Skeletal muscle tissue (tissue), 4 donors: ENCODE results near the gene WNT7B. TPM values are rescaled to one million over a fixed set of nuclear protein-coding genes. Genes with fewer than 3 reads are reported as not detected.

Source experiments
- H3K27ac ChIP-seq: one replicate; pipeline ENCODE4 v1.7.0; 2013; ENCODE audit warnings: mild to moderate bottlenecking, low read depth, low read length, inconsistent platforms
- H3K27me3 ChIP-seq, 3 donors: one replicate each; pipeline ENCODE4 v1.7.0; 2013; ENCODE audit warnings: low read length in 3 of 3; ENCODE audit not compliant: control insufficient read depth in 3 of 3, insufficient read depth in 3 of 3
- H3K36me3 ChIP-seq, 3 donors: one replicate each; pipeline ENCODE4 v1.7.0; 2013; ENCODE audit warnings: low read length in 3 of 3; ENCODE audit not compliant: control insufficient read depth in 3 of 3, insufficient read depth in 3 of 3
- H3K4me1 ChIP-seq, 3 donors: one replicate each; pipeline ENCODE4 v1.7.0; 2013; ENCODE audit warnings: low read length in 3 of 3, mild to moderate bottlenecking in 3 of 3; ENCODE audit not compliant: control insufficient read depth in 3 of 3, insufficient read depth in 3 of 3
- H3K4me3 ChIP-seq, 3 donors: one replicate each; pipeline ENCODE4 v1.7.0; 2013; ENCODE audit warnings: low read length in 3 of 3
- H3K9ac ChIP-seq, 3 donors: one replicate each; pipeline ENCODE4 v1.7.0; 2013; ENCODE audit warnings: low read length in 3 of 3, mild to moderate bottlenecking in 3 of 3, moderate library complexity in 2 of 3, low read depth in 1 of 3
- H3K9me3 ChIP-seq, 3 donors: one replicate each; pipeline ENCODE4 v1.7.0; 2013; ENCODE audit warnings: low read length in 3 of 3; ENCODE audit not compliant: control insufficient read depth in 3 of 3
- total RNA-seq: library from RNA; depleted of rRNA; stranded (reverse); fragments of >200 nt; gene quantifications from one replicate; pipeline ENCODE4 v1.2.3, GENCODE V29; 2014
- donor health status: Osteomylitis.

WNT7B gene
- total RNA-seq, 1 donor from 2014 or later: not detected

GRCh38 chr22:45915151-45915550 is 61.8 kb downstream of the WNT7B start:
- H3K27ac ChIP-seq: no peak overlapping the region
- peaks cover 6 to 15% (median 9%) of the 10 kb centered on the region in 3 donors for H3K4me1 ChIP-seq
- no peak overlapping the region for H3K9ac ChIP-seq
- no peaks in the 10 kb centered on the region for H3K9me3 ChIP-seq
- H3K36me3 ChIP-seq: no peaks in the 10 kb centered on the region
- peaks cover 0 to 42% (median 28%) of the 10 kb centered on the region in 3 donors for H3K27me3 ChIP-seq
- H3K4me3 ChIP-seq: no peak overlapping the region

GRCh38 chr22:45914309-45914708 is 62.7 kb downstream of the WNT7B start:
- no peak overlapping the region for H3K9ac ChIP-seq
- H3K4me3 ChIP-seq: no peak overlapping the region
- no peaks in the 10 kb centered on the region for H3K9me3 ChIP-seq
- peaks cover 6 to 15% (median 9%) of the 10 kb centered on the region in 3 donors for H3K4me1 ChIP-seq
- H3K27me3 ChIP-seq: peaks cover 0 to 33% (median 24%) of the 10 kb centered on the region in 3 donors
- no peaks in the 10 kb centered on the region for H3K36me3 ChIP-seq
- no peak overlapping the region for H3K27ac ChIP-seq

GRCh38 chr22:45912910-45913309 is 64.1 kb downstream of the WNT7B start:
- Histone ChIP-seq H3K27me3 (peaks cover 0 to 23% (median 16%) of the 10 kb centered on the region in 3 donors), H3K9ac (no peak overlapping the region), H3K36me3 (no peaks in the 10 kb centered on the region), H3K27ac (no peak overlapping the region), H3K4me3 (no peak overlapping the region), H3K4me1 (peaks cover 6 to 15% (median 9%) of the 10 kb centered on the region in 3 donors), H3K9me3 (no peaks in the 10 kb centered on the region)

GRCh38 chr22:45911601-45912271 is 65.2 kb downstream of the WNT7B start:
- Histone ChIP-seq H3K36me3 (no peaks in the 10 kb centered on the region), H3K4me1 (peaks cover 6 to 15% (median 9%) of the 10 kb centered on the region in 3 donors), H3K27me3 (peaks cover 4 to 23% (median 23%) of the 10 kb centered on the region in 3 donors), H3K9ac (no peak overlapping the region), H3K4me3 (peak overlapping the region in 2 of 3 donors; percentile 31 to 45), H3K9me3 (no peaks in the 10 kb centered on the region), H3K27ac (no peak overlapping the region)

GRCh38 chr22:45910928-45911467 is 66.0 kb downstream of the WNT7B start:
- Histone ChIP-seq H3K4me3 (no peak overlapping the region), H3K27me3 (peaks cover 12 to 30% (median 23%) of the 10 kb centered on the region in 3 donors), H3K27ac (no peak overlapping the region), H3K9ac (no peak overlapping the region), H3K9me3 (no peaks in the 10 kb centered on the region), H3K4me1 (peaks cover 12 to 22% (median 15%) of the 10 kb centered on the region in 3 donors), H3K36me3 (no peaks in the 10 kb centered on the region)

- Histone ChIP-seq H3K27ac (no peak overlapping the region), H3K36me3 (no peaks in the 10 kb centered on the region), H3K4me3 (no peak overlapping the region), H3K4me1 (peaks cover 13 to 25% (median 19%) of the 10 kb centered on the region in 3 donors), H3K9ac (no peak overlapping the region), H3K9me3 (no peaks in the 10 kb centered on the region), H3K27me3 (peaks cover 24 to 43% (median 29%) of the 10 kb centered on the region in 3 donors)
Measured at GRCh38 chr22:45908961-45909360, 68.0 kb downstream of the WNT7B start.

GRCh38 chr22:45907996-45908395 is 69.0 kb downstream of the WNT7B start:
- H3K9me3 ChIP-seq: no peaks in the 10 kb centered on the region
- no peak overlapping the region for H3K27ac ChIP-seq
- peaks cover 28 to 46% (median 32%) of the 10 kb centered on the region in 3 donors for H3K27me3 ChIP-seq
- no peaks in the 10 kb centered on the region for H3K36me3 ChIP-seq
- no peak overlapping the region for H3K4me3 ChIP-seq
- no peak overlapping the region for H3K9ac ChIP-seq
- H3K4me1 ChIP-seq: peaks cover 13 to 25% (median 22%) of the 10 kb centered on the region in 3 donors

GRCh38 chr22:45907378-45907777 is 69.6 kb downstream of the WNT7B start:
- Histone ChIP-seq H3K27ac (no peak overlapping the region), H3K9ac (no peak overlapping the region), H3K4me3 (no peak overlapping the region), H3K27me3 (peaks cover 31 to 48% (median 35%) of the 10 kb centered on the region in 3 donors), H3K4me1 (peaks cover 13 to 22% (median 22%) of the 10 kb centered on the region in 3 donors), H3K9me3 (no peaks in the 10 kb centered on the region), H3K36me3 (no peaks in the 10 kb centered on the region)

- no peak overlapping the region for H3K27ac ChIP-seq
Measured at GRCh38 chr22:45906946-45907345, 70.0 kb downstream of the WNT7B start.

More at GRCh38 chr22:45906946-45907345, 70.0 kb downstream of the WNT7B start:
- Histone ChIP-seq H3K4me3 (no peak overlapping the region), H3K9me3 (no peaks in the 10 kb centered on the region), H3K36me3 (no peaks in the 10 kb centered on the region), H3K27me3 (peaks cover 31 to 48% (median 35%) of the 10 kb centered on the region in 3 donors), H3K4me1 (peaks cover 11 to 19% (median 17%) of the 10 kb centered on the region in 3 donors), H3K9ac (no peak overlapping the region)
